ENCODE measurements around the gene MYG1.
"Not testable (repeated sequence)": the region's sequence is repeated elsewhere in the genome, so short reads cannot be mapped to it uniquely, and the experiment has no call there.

MYG1 gene

GRCh38 chr12:53287741-53288216, 11.7 kb upstream of the MYG1 start:
- DNase-seq: no peak

GRCh38 chr12:53288322-53288721, 11.2 kb upstream of the MYG1 start:
- DNase-seq: no peak

- no peak for DNase-seq
These were observed 9.6 kb upstream of the MYG1 start for GRCh38 chr12:53289891-53290290.

GRCh38 chr12:53290661-53291060, 8.8 kb upstream of the MYG1 start:
- no peak for DNase-seq

- DNase-seq: no peak
These were observed 7.1 kb upstream of the MYG1 start for GRCh38 chr12:53292426-53292825.

GRCh38 chr12:53295070-53295890, 4.2 kb upstream of the MYG1 start, which contains the start of gene PFDN5:
Gene PFDN5 (plus strand): TSS chr12:53295542. CDS start chr12:53295568, 26 bp downstream.
- peak; percentile 66 for DNase-seq

GRCh38 chr12:53295891-53296219, 3.6 kb upstream of the MYG1 start:
- DNase-seq: no peak

GRCh38 chr12:53297106-53297505, 2.4 kb upstream of the MYG1 start:
- not testable (repeated sequence) for DNase-seq

GRCh38 chr12:53298164-53298563, 1.3 kb upstream of the MYG1 start:
- no peak for DNase-seq

- DNase-seq: no peak
These were observed 418 bp upstream of the MYG1 start for GRCh38 chr12:53299101-53299453.

- DNase-seq: no peak
These were observed 692 bp downstream of the MYG1 start for GRCh38 chr12:53300187-53300586.

- no peak for DNase-seq
These were observed 3.4 kb downstream of the MYG1 start for GRCh38 chr12:53302903-53303302.

- DNase-seq: no peak
These were observed 7.3 kb downstream of the MYG1 start for GRCh38 chr12:53306826-53307225.

GRCh38 chr12:53308276-53308675, 8.8 kb downstream of the MYG1 start:
- DNase-seq: no peak

GRCh38 chr12:53313996-53314395, 14.5 kb downstream of the MYG1 start:
- no peak for DNase-seq

GRCh38 chr12:53320352-53321195, 21.1 kb downstream of the MYG1 start:
- DNase-seq: no peak

- DNase-seq: peak; percentile 17
These were observed 24.8 kb downstream of the MYG1 start for GRCh38 chr12:53324113-53324778.

- DNase-seq: peak; percentile 71
These were observed 25.4 kb downstream of the MYG1 start for GRCh38 chr12:53324779-53325510.

- DNase-seq: no peak
These were observed 26.1 kb downstream of the MYG1 start for GRCh38 chr12:53325511-53326061.

GRCh38 chr12:53326460-53327185, 27.1 kb downstream of the MYG1 start:
- no peak for DNase-seq

- DNase-seq: no peak
These were observed 28.0 kb downstream of the MYG1 start for GRCh38 chr12:53327435-53328042.

All from activated gamma-delta T cell (primary cell).